SK-N-MC (cell line): ENCODE measurements around the gene MAP2.

Experiments used
- EZH2 ChIP-seq: fragments of 200-600 bp; sonication (generic); IDR thresholded peaks from one replicate; pipeline ENCODE4 v1.6.1; 2017; ENCODE audit warnings: antibody characterized with exemption
- FOXP2 ChIP-seq: optimal IDR thresholded peaks from 2 replicates; pipeline ENCODE3; 2011; ENCODE audit warnings: mild to moderate bottlenecking, moderate library complexity; ENCODE audit not compliant: insufficient read depth; ENCODE audit errors: extremely low read length, control extremely low read depth
- POLR2AphosphoS5 ChIP-seq: IDR thresholded peaks from 2 replicates; pipeline ENCODE4 v1.6.1; 2012; ENCODE audit warnings: mild to moderate bottlenecking, low read depth, low read length, borderline replicate concordance

DNA sequence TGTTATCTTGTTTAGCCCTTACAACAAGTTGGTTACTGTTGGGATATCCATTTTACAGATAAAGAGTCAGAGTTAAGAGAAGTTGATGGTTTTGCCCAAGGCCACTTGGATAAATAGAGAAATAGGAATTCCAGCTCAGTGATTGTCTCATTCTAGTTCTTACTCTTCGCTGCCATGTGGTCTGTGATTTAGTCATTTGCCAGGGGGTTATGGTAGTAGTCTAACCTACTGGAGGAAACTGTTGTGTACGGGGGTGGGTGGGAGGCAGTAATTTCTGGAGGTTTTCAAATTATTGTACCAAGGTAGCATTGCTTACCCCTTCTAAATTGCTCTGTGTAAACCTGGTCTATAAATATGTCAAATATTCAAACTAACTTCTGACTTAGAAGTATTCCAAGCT, 110.4 kb downstream of the MAP2 start:
- TF ChIP-seq POLR2AphosphoS5 (no peak), EZH2 (no peak), FOXP2 (no peak)
